GM23338 (cell line): ENCODE data around the gene ADRA2B. TPM values are rescaled to one million over a fixed set of nuclear protein-coding genes. Genes with fewer than 3 reads are reported as not detected.

Experiments used
- ATAC-seq: fragments of 200-7000 bp; cut with Tn5 transposase; 3 replicates; pipeline ENCODE4 v1.9.1; 2020
- DNase-seq: peaks from one replicate; pipeline ENCODE4 v3.0.0-alpha.2; 2015; ENCODE audit warnings: low spot score
- H2AFZ ChIP-seq: fragments of 200-600 bp; sonication (generic); 2 replicates; pipeline ENCODE4 v1.8.0; 2016; ENCODE audit warnings: antibody characterized with exemption, mild to moderate bottlenecking, moderate library complexity
- H3F3A ChIP-seq: fragments of 200-600 bp; sonication (generic); replicated peaks from 2 replicates; pipeline ENCODE4 v1.8.0; 2017; ENCODE audit warnings: antibody characterized with exemption, mixed run types, low read depth
- H3K27ac ChIP-seq: fragments of 200-600 bp; sonication (generic); 2 replicates; pipeline ENCODE4 v1.6.1; 2016; ENCODE audit warnings: low read depth
- H3K27me3 ChIP-seq: fragments of 200-600 bp; sonication (generic); 2 replicates; pipeline ENCODE4 v1.8.0; 2016; ENCODE audit warnings: mild to moderate bottlenecking, mixed run types, moderate library complexity; ENCODE audit not compliant: insufficient read depth
- H3K36me3 ChIP-seq: fragments of 200-600 bp; sonication (generic); 2 replicates; pipeline ENCODE4 v1.8.0; 2016; ENCODE audit warnings: mild to moderate bottlenecking; ENCODE audit not compliant: insufficient read depth
- H3K4me1 ChIP-seq: fragments of 200-600 bp; sonication (generic); 2 replicates; pipeline ENCODE4 v1.8.0; 2016; ENCODE audit warnings: mild to moderate bottlenecking, moderate library complexity; ENCODE audit not compliant: insufficient read depth
- H3K4me2 ChIP-seq: fragments of 200-600 bp; sonication (generic); 2 replicates; pipeline ENCODE4 v1.7.1; 2017; ENCODE audit warnings: mixed run types
- H3K4me3 ChIP-seq: fragments of 200-600 bp; sonication (generic); 2 replicates; pipeline ENCODE4 v1.6.1; 2016; ENCODE audit warnings: mixed run types
- H3K79me2 ChIP-seq: fragments of 200-600 bp; sonication (generic); replicated peaks from 2 replicates; pipeline ENCODE4 v1.8.0; 2017; ENCODE audit warnings: mild to moderate bottlenecking; ENCODE audit not compliant: insufficient read depth
- H3K9me2 ChIP-seq: fragments of 200-600 bp; sonication (generic); 2 replicates; pipeline ENCODE4 v1.8.0; 2017; ENCODE audit not compliant: insufficient read depth
- H4K20me1 ChIP-seq: fragments of 200-600 bp; sonication (generic); replicated peaks from 2 replicates; pipeline ENCODE4 v1.8.0; 2017; ENCODE audit warnings: mild to moderate bottlenecking; ENCODE audit not compliant: insufficient read depth
- H3K27ac Mint-ChIP-seq: 2 replicates; pipeline ENCODE4 v1.8.0; 2020; ENCODE audit warnings: inconsistent platforms, mild to moderate bottlenecking, moderate library complexity, mixed read lengths
- H3K27me3 Mint-ChIP-seq: 3 replicates; pipeline ENCODE4 v1.8.0; 2022; ENCODE audit warnings: low read depth, mild to moderate bottlenecking, moderate library complexity, mixed read lengths, inconsistent platforms; ENCODE audit not compliant: insufficient read depth, poor library complexity
- H3K36me3 Mint-ChIP-seq: 3 replicates; pipeline ENCODE4 v1.8.0; 2021; ENCODE audit warnings: low read depth, mild to moderate bottlenecking, inconsistent platforms, moderate library complexity, mixed read lengths
- H3K4me1 Mint-ChIP-seq: 3 replicates; pipeline ENCODE4 v1.8.0; 2020; ENCODE audit warnings: mild to moderate bottlenecking, inconsistent platforms, mixed read lengths
- H3K4me3 Mint-ChIP-seq: 3 replicates; pipeline ENCODE4 v1.8.0; 2021; ENCODE audit warnings: moderate library complexity, mild to moderate bottlenecking, inconsistent platforms, mixed read lengths
- H3K9me3 Mint-ChIP-seq: 3 replicates; pipeline ENCODE4 v1.8.0; 2020; ENCODE audit warnings: moderate library complexity, mild to moderate bottlenecking, inconsistent platforms, mixed read lengths
- CREB1 ChIP-seq: fragments of 250-450 bp; sonication (Bioruptor Pico); IDR thresholded peaks from 2 replicates; pipeline ENCODE4 v1.5.0; 2020; ENCODE audit warnings: low read depth, mild to moderate bottlenecking, moderate library complexity
- CTCF ChIP-seq, 2 experiments: fragments of 200-600 bp in 1 of 2; sonication (generic) in 1 of 2; conservative IDR thresholded peaks; 2 replicates each; pipeline versions ENCODE4 v1.5.1 to v1.6.1; 2016 to 2017; ENCODE audit warnings: antibody characterized with exemption in 2 of 2, low read depth in 2 of 2, mild to moderate bottlenecking in 2 of 2, moderate library complexity in 1 of 2
- ETS1 ChIP-seq: IDR thresholded peaks from 2 replicates; pipeline ENCODE4 v1.6.1; 2016; ENCODE audit warnings: antibody characterized with exemption
- EZH2 ChIP-seq: fragments of 200-600 bp; sonication (generic); IDR thresholded peaks from one replicate; pipeline ENCODE4 v1.8.0; 2017; ENCODE audit warnings: antibody characterized with exemption, mild to moderate bottlenecking, low read depth; ENCODE audit not compliant: unreplicated experiment
- EZH2phosphoT487 ChIP-seq: fragments of 200-600 bp; sonication (generic); IDR thresholded peaks from one replicate; pipeline ENCODE4 v1.8.1; 2018; ENCODE audit warnings: antibody characterized with exemption; ENCODE audit not compliant: unreplicated experiment
- JUNB ChIP-seq: IDR thresholded peaks from one replicate; pipeline ENCODE4 v1.6.1; 2016; ENCODE audit warnings: antibody characterized with exemption; ENCODE audit not compliant: unreplicated experiment
- NANOG ChIP-seq: IDR thresholded peaks from 2 replicates; pipeline ENCODE4 v1.6.1; 2016; ENCODE audit warnings: antibody characterized with exemption, borderline replicate concordance
- POLR2AphosphoS5 ChIP-seq: IDR thresholded peaks from 2 replicates; pipeline ENCODE4 v1.6.1; 2016; ENCODE audit warnings: antibody characterized with exemption, low read depth
- STAT1 ChIP-seq: IDR thresholded peaks from one replicate; pipeline ENCODE4 v1.6.1; 2016; ENCODE audit warnings: antibody characterized with exemption; ENCODE audit not compliant: unreplicated experiment
- ZNF114 ChIP-seq: fragments of 250-450 bp; sonication (Bioruptor Pico); IDR thresholded peaks from 2 replicates; pipeline ENCODE4 v1.5.0; 2020; ENCODE audit warnings: mild to moderate bottlenecking, moderate library complexity
- ZNF331 ChIP-seq: fragments of 250-450 bp; sonication (Bioruptor Pico); IDR thresholded peaks from 2 replicates; pipeline ENCODE4 v1.5.0; 2020; ENCODE audit warnings: low read depth, mild to moderate bottlenecking, moderate library complexity
- ZNF462 ChIP-seq: fragments of 250-450 bp; sonication (Bioruptor Pico); IDR thresholded peaks from 2 replicates; pipeline ENCODE4 v1.5.0; 2020; ENCODE audit warnings: mild to moderate bottlenecking, moderate library complexity
- polyA plus RNA-seq: library from polyadenylated mRNA; unstranded; fragments of >200 nt; fragmentation: Nextera tagmentation; extraction: Ambion mirVana; gene quantifications from 2 replicates; pipeline ENCODE4 v1.2.1, GENCODE V29; 2016
- total RNA-seq: library from RNA; depleted of rRNA; stranded (reverse); fragments of >200 nt; shearing (Covaris generic); gene quantifications from 2 replicates; pipeline ENCODE4 v1.2.3, GENCODE V29; 2014

Gene ADRA2B
- total and polyA plus RNA-seq, 2 experiments from 2014 or later = 1.7 to 5.9 TPM

GRCh38 chr2:96103761-96104486, 12.4 kb downstream of the ADRA2B start (continued):
- TF ChIP-seq EZH2 = no peak
- no peak for TF ChIP-seq STAT1
- TF ChIP-seq ZNF331 = no peak

GRCh38 chr2:96103187-96103601, 13.2 kb downstream of the ADRA2B start:
- peak; percentile 14 for ATAC-seq
- DNase-seq = no peak
- H3K4me1 Mint-ChIP-seq = peaks cover 22% of the 10 kb centered on the region
- TF ChIP-seq EZH2phosphoT487 = no peak
- TF ChIP-seq CREB1 (CRISPR knock-in tag) = no peak
- no peak for TF ChIP-seq JUNB
- TF ChIP-seq EZH2 = no peak
- no peak for TF ChIP-seq ETS1
- TF ChIP-seq ZNF462 (CRISPR knock-in tag) = no peak
- TF ChIP-seq CTCF (conservative IDR thresholded peaks at IDR 0.05; ENCODE audit: low read depth in 2 of 2) = no peak
- no peak for TF ChIP-seq ZNF114 (CRISPR knock-in tag)
- TF ChIP-seq NANOG = no peak
- no peak for TF ChIP-seq POLR2AphosphoS5
- no peak for TF ChIP-seq STAT1
- no peak for TF ChIP-seq ZNF331

More at GRCh38 chr2:96103187-96103601, 13.2 kb downstream of the ADRA2B start:
- peaks cover 13% of the 10 kb centered on the region for H3K4me1 ChIP-seq
- no peak overlapping the region for H3K27ac ChIP-seq
- no peaks in the 10 kb centered on the region for H3K79me2 ChIP-seq
- peaks cover 6% of the 10 kb centered on the region for H3K27me3 Mint-ChIP-seq
- no peak overlapping the region for H3K4me2 ChIP-seq
- H3K9me3 Mint-ChIP-seq = peaks cover 8% of the 10 kb centered on the region
- H3K9me2 ChIP-seq = no peaks in the 10 kb centered on the region
- no peaks in the 10 kb centered on the region for H3F3A ChIP-seq
- H3K4me3 Mint-ChIP-seq = no peak overlapping the region
- H3K27ac Mint-ChIP-seq = no peak overlapping the region
- no peaks in the 10 kb centered on the region for H3K36me3 ChIP-seq
- peak overlapping the region; percentile 52; the same call in 1 of the 2 replicates for H2AFZ ChIP-seq
- peaks cover 5% of the 10 kb centered on the region; the same call in 2 of the 3 replicates for H3K36me3 Mint-ChIP-seq
- no peak overlapping the region for H3K4me3 ChIP-seq
- no peaks in the 10 kb centered on the region for H3K27me3 ChIP-seq
- no peaks in the 10 kb centered on the region for H4K20me1 ChIP-seq
